ENCODE results near the gene IL4I1.

DNA sequence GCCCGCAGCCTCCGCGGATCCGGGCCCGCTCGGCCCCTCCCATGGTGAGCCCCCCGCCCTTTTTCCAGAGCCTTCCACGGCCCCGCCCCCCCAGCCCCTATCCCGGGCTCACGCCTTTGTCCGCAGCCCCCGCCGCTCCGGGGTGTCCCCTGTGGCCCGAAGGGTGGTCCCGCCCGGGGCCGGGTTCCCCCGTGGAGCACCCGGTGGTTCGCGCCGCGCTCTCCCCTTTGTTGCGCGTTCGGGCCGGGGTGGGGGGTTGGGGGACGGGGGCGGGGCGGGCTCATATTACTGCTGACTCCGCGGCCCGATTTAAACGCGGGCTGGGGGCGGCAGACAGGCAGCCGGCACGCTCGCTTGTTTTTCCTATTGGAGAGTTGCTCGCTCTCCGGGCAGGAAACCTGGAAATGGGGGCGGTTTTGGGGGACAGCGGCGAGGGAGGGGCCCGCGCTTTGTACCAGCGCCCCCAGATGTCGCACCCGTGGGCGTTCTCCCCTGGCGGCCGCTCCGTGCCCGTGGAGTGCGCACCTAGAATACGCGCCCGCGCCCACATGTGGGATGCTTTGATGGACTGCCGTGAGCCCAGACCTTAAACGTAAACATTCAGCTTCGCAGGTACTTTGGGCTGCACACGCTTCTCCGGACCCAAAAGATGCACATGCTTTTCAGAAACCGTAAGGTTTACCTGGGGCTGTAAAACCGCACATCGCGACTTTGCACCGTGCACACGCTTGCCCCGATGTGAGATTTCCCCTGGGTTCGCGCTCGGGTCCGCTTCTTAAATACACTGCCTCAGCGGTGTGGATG lies 45.0 kb downstream of the IL4I1 start:
- TF ChIP-seq CTCF (IDR thresholded peaks at IDR 0.05) (no peak), POLR2A (IDR thresholded peaks at IDR 0.05) (no peak)

Data from adrenal gland (tissue), 5 donors.